Measurements from ENCODE around the gene XBP1.
"Not testable (repeated sequence)": the region's sequence is repeated elsewhere in the genome, so short reads cannot be mapped to it uniquely, and the experiment has no call there.

XBP1 gene

GRCh38 chr22:28771195-28771791 is 29.1 kb downstream of the XBP1 start:
- peaks cover 2% of the 10 kb centered on the region for H3K36me3 ChIP-seq (ENCODE audit: control insufficient read depth, insufficient read depth, low read length)
- DNase-seq (ENCODE audit: extremely low read depth, insufficient read length) = no peak
- no peak for TF ChIP-seq CTCF (IDR thresholded peaks at IDR 0.05; ENCODE audit: insufficient read depth, low read length, poor library complexity, severe bottlenecking)

GRCh38 chr22:28769394-28770085 is 30.8 kb downstream of the XBP1 start:
- no peak for TF ChIP-seq CTCF (IDR thresholded peaks at IDR 0.05; ENCODE audit: insufficient read depth, low read length, poor library complexity, severe bottlenecking)
- Histone ChIP-seq H3K27me3 (replicated peaks; ENCODE audit: control insufficient read depth, insufficient read depth, low read length) (no peaks in the 10 kb centered on the region), H3K36me3 (ENCODE audit: control insufficient read depth, insufficient read depth, low read length) (no peaks in the 10 kb centered on the region; the same call in 1 of the 2 replicates), H3K4me3 (replicated peaks; ENCODE audit: low read depth, low read length) (no peak overlapping the region)
- no peak for DNase-seq (ENCODE audit: extremely low read depth, insufficient read length)

More at GRCh38 chr22:28771195-28771791, 29.1 kb downstream of the XBP1 start:
- H3K4me3 ChIP-seq (replicated peaks; ENCODE audit: low read depth, low read length) = no peak overlapping the region
- H3K27me3 ChIP-seq (replicated peaks; ENCODE audit: control insufficient read depth, insufficient read depth, low read length) = no peaks in the 10 kb centered on the region

GRCh38 chr22:28768701-28769393 is 31.5 kb downstream of the XBP1 start:
- DNase-seq (ENCODE audit: extremely low read depth, insufficient read length) = no peak
- no peaks in the 10 kb centered on the region for H3K36me3 ChIP-seq (ENCODE audit: control insufficient read depth, insufficient read depth, low read length)
- no peak for TF ChIP-seq CTCF (IDR thresholded peaks at IDR 0.05; ENCODE audit: insufficient read depth, low read length, poor library complexity, severe bottlenecking)
- H3K4me3 ChIP-seq (replicated peaks; ENCODE audit: low read depth, low read length) = no peak overlapping the region
- no peaks in the 10 kb centered on the region for H3K27me3 ChIP-seq (replicated peaks; ENCODE audit: control insufficient read depth, insufficient read depth, low read length)

GRCh38 chr22:28766628-28767027 is 33.7 kb downstream of the XBP1 start:
- no peak for TF ChIP-seq CTCF (IDR thresholded peaks at IDR 0.05; ENCODE audit: insufficient read depth, low read length, poor library complexity, severe bottlenecking)
- Histone ChIP-seq H3K36me3 (ENCODE audit: control insufficient read depth, insufficient read depth, low read length) (no peaks in the 10 kb centered on the region), H3K4me3 (replicated peaks; ENCODE audit: low read depth, low read length) (no peak overlapping the region), H3K27me3 (replicated peaks; ENCODE audit: control insufficient read depth, insufficient read depth, low read length) (no peaks in the 10 kb centered on the region)
- no peak for DNase-seq (ENCODE audit: extremely low read depth, insufficient read length)

- not testable (repeated sequence) for H3K36me3 ChIP-seq (ENCODE audit: control insufficient read depth, insufficient read depth, low read length); DNase-seq (ENCODE audit: extremely low read depth, insufficient read length); H3K27me3 ChIP-seq (replicated peaks; ENCODE audit: control insufficient read depth, insufficient read depth, low read length); H3K4me3 ChIP-seq (replicated peaks; ENCODE audit: low read depth, low read length)
Observed at GRCh38 chr22:28762000-28762399, 38.4 kb downstream of the XBP1 start.

- TF ChIP-seq CTCF (IDR thresholded peaks at IDR 0.05; ENCODE audit: insufficient read depth, low read length, poor library complexity, severe bottlenecking) = no peak
- DNase-seq (ENCODE audit: extremely low read depth, insufficient read length) = no peak
- Histone ChIP-seq H3K27me3 (replicated peaks; ENCODE audit: control insufficient read depth, insufficient read depth, low read length) (no peaks in the 10 kb centered on the region), H3K4me3 (replicated peaks; ENCODE audit: low read depth, low read length) (no peak overlapping the region), H3K36me3 (ENCODE audit: control insufficient read depth, insufficient read depth, low read length) (no peaks in the 10 kb centered on the region)
Observed at GRCh38 chr22:28761449-28761755, 39.0 kb downstream of the XBP1 start.

Data from GM06990 (cell line).